T-helper 1 cell treated with Interleukin-12 subunit alpha and Interleukin-12 subunit beta and Interleukin-4 antibody, amounts not matched to agents 30 ng/mL and 1 ng/mL, for 36 hours (primary cell): ENCODE measurements around the gene TBX20. TPM values are rescaled to one million over a fixed set of nuclear protein-coding genes. Genes with fewer than 3 reads are reported as not detected.
"Not testable (repeated sequence)": the region's sequence is repeated elsewhere in the genome, so short reads cannot be mapped to it uniquely, and the experiment has no call there.

Experiments
- intact Hi-C: fragments of 100-400 bp; cut with micrococcal nuclease; formaldehyde crosslinking; loops from one replicate; pipeline ENCODE4 v1.15.1; 2024
- total RNA-seq: library from RNA; stranded (reverse); gene quantifications from 2 replicates; pipeline ENCODE4 v1.2.3, GENCODE V29; 2022

The TBX20 gene
- total RNA-seq, 1 donor from 2014 or later, result 0.25 TPM

- intact Hi-C loops, result no loop called here
These were observed 2.6 kb upstream of the TBX20 start for GRCh38 chr7:35256256-35257175.

GRCh38 chr7:35255443-35256255 lies 1.7 kb upstream of the TBX20 start:
- intact Hi-C loops, result no loop called here

GRCh38 chr7:35254496-35255442 lies 869 bp upstream of the TBX20 start:
- intact Hi-C loops, result loop anchor here (5.0 kb wide), 1 partner anchor 67 kb away; no protein-coding TSS in a partner anchor

GRCh38 chr7:35253460-35253709 lies 515 bp downstream of the TBX20 start:
- intact Hi-C loops, result loop anchor here (5.0 kb wide), 1 partner anchor 66 kb away; no protein-coding TSS in a partner anchor

GRCh38 chr7:35252612-35253459 lies 1.1 kb downstream of the TBX20 start:
- intact Hi-C loops, result loop anchor here (5.0 kb wide), 1 partner anchor 66 kb away; no protein-coding TSS in a partner anchor

GRCh38 chr7:35251606-35252310 lies 2.1 kb downstream of the TBX20 start:
- intact Hi-C loops, result loop anchor here (5.0 kb wide), 1 partner anchor 64 kb away; no protein-coding TSS in a partner anchor

- intact Hi-C loops, result loop anchor here (5.0 kb wide), 1 partner anchor 64 kb away; no protein-coding TSS in a partner anchor
These were observed 3.0 kb downstream of the TBX20 start for GRCh38 chr7:35250941-35251340.

GRCh38 chr7:35250452-35250851 lies 3.4 kb downstream of the TBX20 start:
- intact Hi-C loops, result loop anchor here (5.0 kb wide), 1 partner anchor 63 kb away; no protein-coding TSS in a partner anchor

GRCh38 chr7:35249537-35249907 lies 4.4 kb downstream of the TBX20 start:
- intact Hi-C loops, result no loop called here

- intact Hi-C loops, result no loop called here
These were observed 5.0 kb downstream of the TBX20 start for GRCh38 chr7:35248576-35249536.

GRCh38 chr7:35246819-35247218 lies 7.1 kb downstream of the TBX20 start:
- intact Hi-C loops, result no loop called here

- intact Hi-C loops, result no loop called here
These were observed 12.0 kb downstream of the TBX20 start for GRCh38 chr7:35241884-35242283.

- intact Hi-C loops, result no loop called here
These were observed 12.5 kb downstream of the TBX20 start for GRCh38 chr7:35241436-35241835.

GRCh38 chr7:35241008-35241407 lies 12.9 kb downstream of the TBX20 start:
- intact Hi-C loops, result not testable (repeated sequence)

GRCh38 chr7:35238456-35238855 lies 15.4 kb downstream of the TBX20 start:
- intact Hi-C loops, result not testable (repeated sequence)

GRCh38 chr7:35232994-35233393 lies 20.9 kb downstream of the TBX20 start:
- intact Hi-C loops, result no loop called here

GRCh38 chr7:35231221-35231620 lies 22.7 kb downstream of the TBX20 start:
- intact Hi-C loops, result not testable (repeated sequence)

GRCh38 chr7:35229116-35229780 lies 24.7 kb downstream of the TBX20 start:
- intact Hi-C loops, result not testable (repeated sequence)
